Neural progenitor cell (in vitro differentiated cells): ENCODE measurements around the gene MR1. TPM values are rescaled to one million over a fixed set of nuclear protein-coding genes. Genes with fewer than 3 reads are reported as not detected.
"Not testable (repeated sequence)": the region's sequence is repeated elsewhere in the genome, so short reads cannot be mapped to it uniquely, and the experiment has no call there.

Experiments
- DNase-seq: peaks from one replicate; pipeline ENCODE4 v3.0.0-alpha.2; 2016; ENCODE audit warnings: low spot score
- H2AFZ ChIP-seq: fragments of 200-600 bp; sonication (generic); replicated peaks from 2 replicates; pipeline ENCODE4 v1.6.1; 2016; ENCODE audit warnings: antibody characterized with exemption
- H3F3A ChIP-seq: fragments of 200-600 bp; sonication (generic); 2 replicates; pipeline ENCODE4 v1.6.1; 2016; ENCODE audit warnings: antibody characterized with exemption, low read depth
- H3K27ac ChIP-seq: fragments of 200-600 bp; sonication (generic); 2 replicates; pipeline ENCODE4 v1.5.1; 2016; ENCODE audit warnings: mild to moderate bottlenecking
- H3K27me3 ChIP-seq: fragments of 200-600 bp; sonication (generic); 2 replicates; pipeline ENCODE4 v1.6.1; 2016; ENCODE audit warnings: mild to moderate bottlenecking, moderate library complexity
- H3K36me3 ChIP-seq: fragments of 200-600 bp; sonication (generic); 2 replicates; pipeline ENCODE4 v1.5.1; 2016
- H3K4me1 ChIP-seq: fragments of 200-600 bp; sonication (generic); 2 replicates; pipeline ENCODE4 v1.6.1; 2016; ENCODE audit warnings: mixed run types
- H3K4me2 ChIP-seq: fragments of 200-600 bp; sonication (generic); 2 replicates; pipeline ENCODE4 v1.6.1; 2016
- H3K4me3 ChIP-seq: fragments of 200-600 bp; sonication (generic); 2 replicates; pipeline ENCODE4 v1.5.1; 2016
- H3K79me2 ChIP-seq: fragments of 200-600 bp; sonication (generic); 2 replicates; pipeline ENCODE4 v1.6.1; 2016; ENCODE audit warnings: low read depth
- H3K9ac ChIP-seq: fragments of 200-600 bp; sonication (generic); 2 replicates; pipeline ENCODE4 v1.6.1; 2016
- H3K9me3 ChIP-seq: fragments of 200-600 bp; sonication (generic); 2 replicates; pipeline ENCODE4 v1.5.1; 2016; ENCODE audit warnings: low read depth
- H4K20me1 ChIP-seq: fragments of 200-600 bp; sonication (generic); 2 replicates; pipeline ENCODE4 v1.6.1; 2016; ENCODE audit warnings: low read depth
- H3K27ac Mint-ChIP-seq: 3 replicates; pipeline ENCODE4 v1.8.0; 2021; ENCODE audit warnings: mixed read lengths
- H3K27me3 Mint-ChIP-seq: 2 replicates; pipeline ENCODE4 v1.8.0; 2022; ENCODE audit warnings: low read depth, mild to moderate bottlenecking, inconsistent platforms, moderate library complexity, mixed read lengths; ENCODE audit not compliant: insufficient read depth
- H3K36me3 Mint-ChIP-seq: 3 replicates; pipeline ENCODE4 v1.8.0; 2021; ENCODE audit warnings: mixed read lengths
- H3K4me1 Mint-ChIP-seq: 3 replicates; pipeline ENCODE4 v1.8.0; 2021; ENCODE audit warnings: mixed read lengths
- H3K4me3 Mint-ChIP-seq: 3 replicates; pipeline ENCODE4 v1.8.0; 2021; ENCODE audit warnings: mild to moderate bottlenecking, moderate library complexity, mixed read lengths
- H3K9me3 Mint-ChIP-seq: 3 replicates; pipeline ENCODE4 v1.8.0; 2020; ENCODE audit warnings: mixed read lengths
- CTCF ChIP-seq: fragments of 200-600 bp; sonication (generic); IDR thresholded peaks from 2 replicates; pipeline ENCODE4 v1.5.1; 2017; ENCODE audit warnings: antibody characterized with exemption, mild to moderate bottlenecking
- EZH2 ChIP-seq: fragments of 200-600 bp; sonication (generic); IDR thresholded peaks from 2 replicates; pipeline ENCODE4 v1.6.1; 2017; ENCODE audit warnings: antibody characterized with exemption, mild to moderate bottlenecking, moderate library complexity
- EZH2phosphoT487 ChIP-seq: fragments of 200-600 bp; sonication (generic); IDR thresholded peaks from 2 replicates; pipeline ENCODE4 v1.6.1; 2017; ENCODE audit warnings: antibody characterized with exemption
- total RNA-seq: library from RNA; depleted of rRNA; stranded (reverse); fragments of >200 nt; gene quantifications from 2 replicates; pipeline ENCODE4 v1.2.3, GENCODE V29; 2015; ENCODE audit warnings: low replicate concordance

MR1 gene
- total RNA-seq, 1 donor from 2014 or later, result not detected

GRCh38 chr1:181033128-181033798, 520 bp upstream of the MR1 start:
- Mint-ChIP-seq H3K27me3 (peaks cover 3% of the 10 kb centered on the region), H3K36me3 (no peaks in the 10 kb centered on the region), H3K4me3 (no peak overlapping the region), H3K4me1 (peaks cover under 1% of the 10 kb centered on the region), H3K27ac (no peak overlapping the region), H3K9me3 (no peaks in the 10 kb centered on the region)
- H3K9ac ChIP-seq, result no peak overlapping the region
- no peaks in the 10 kb centered on the region for H3K36me3 ChIP-seq
- no peaks in the 10 kb centered on the region for H3K27me3 ChIP-seq
- peak overlapping the region; percentile 23 for H2AFZ ChIP-seq
- no peaks in the 10 kb centered on the region for H3K9me3 ChIP-seq
- H3K4me3 ChIP-seq, result no peak overlapping the region
- H3F3A ChIP-seq, result no peaks in the 10 kb centered on the region
- H3K4me1 ChIP-seq, result no peaks in the 10 kb centered on the region
- DNase-seq, result no peak
- H3K79me2 ChIP-seq, result no peaks in the 10 kb centered on the region
- no peak for TF ChIP-seq EZH2phosphoT487
- no peak for TF ChIP-seq EZH2
- TF ChIP-seq CTCF, result no peak
- no peaks in the 10 kb centered on the region for H4K20me1 ChIP-seq
- no peak overlapping the region for H3K4me2 ChIP-seq
- no peak overlapping the region for H3K27ac ChIP-seq

- H3K36me3 ChIP-seq, H3K4me2 ChIP-seq, H3K9me3 Mint-ChIP-seq, H3K9ac ChIP-seq, H4K20me1 ChIP-seq, DNase-seq, H3K4me1 ChIP-seq, H3K4me3 Mint-ChIP-seq, H2AFZ ChIP-seq, H3K4me1 Mint-ChIP-seq, H3K27ac ChIP-seq, H3K27ac Mint-ChIP-seq, H3K4me3 ChIP-seq, H3K27me3 Mint-ChIP-seq, H3K27me3 ChIP-seq, H3K36me3 Mint-ChIP-seq, H3K9me3 ChIP-seq, H3F3A ChIP-seq, H3K79me2 ChIP-seq: not testable (repeated sequence)
Measured at GRCh38 chr1:181035210-181035609, 1.4 kb downstream of the MR1 start.

DNA sequence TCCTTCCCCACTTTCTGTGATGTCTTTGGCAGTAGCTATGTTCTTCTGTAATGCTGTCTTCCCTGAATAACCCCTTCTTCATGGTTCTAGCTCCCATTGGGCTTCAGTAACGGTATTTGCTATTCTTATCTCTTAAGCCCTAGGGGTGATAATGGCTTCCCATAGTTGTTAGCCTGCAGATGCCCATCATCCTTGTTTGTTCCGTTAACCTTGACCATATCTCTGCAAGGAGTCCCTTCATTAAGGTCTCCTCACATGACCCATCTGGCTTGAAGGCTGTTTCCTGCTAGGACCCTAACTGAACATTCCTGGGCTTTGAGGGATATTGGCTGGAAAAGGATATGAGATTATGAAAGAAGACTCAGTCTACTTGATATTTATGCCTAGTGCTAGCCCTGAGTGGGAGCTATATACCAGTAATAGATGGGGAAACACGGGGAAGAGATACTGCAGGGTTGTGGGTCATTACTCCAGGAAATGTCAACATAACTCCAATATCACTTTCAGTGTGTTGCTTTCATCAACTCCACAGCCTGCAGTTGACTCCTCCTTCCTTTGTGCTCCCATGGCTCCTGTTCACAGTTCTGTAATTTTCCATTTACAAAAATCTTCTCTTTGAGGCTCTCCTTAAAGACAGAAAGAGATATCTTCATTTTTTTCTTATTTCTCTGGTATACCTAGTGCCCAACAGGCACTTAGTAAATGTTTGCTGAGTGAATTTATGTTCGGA, 2.5 kb downstream of the MR1 start:
- Histone ChIP-seq H3K27me3 (no peaks in the 10 kb centered on the region), H3K36me3 (no peaks in the 10 kb centered on the region), H3K4me3 (no peak overlapping the region), H3K79me2 (no peaks in the 10 kb centered on the region), H3K9me3 (no peaks in the 10 kb centered on the region), H4K20me1 (no peaks in the 10 kb centered on the region), H3K27ac (no peak overlapping the region), H3F3A (no peaks in the 10 kb centered on the region), H3K9ac (no peak overlapping the region), H2AFZ (no peak overlapping the region), H3K4me2 (no peak overlapping the region), H3K4me1 (no peaks in the 10 kb centered on the region)
- Mint-ChIP-seq H3K4me1 (peaks cover 2% of the 10 kb centered on the region), H3K27ac (no peak overlapping the region), H3K4me3 (no peak overlapping the region), H3K27me3 (peaks cover 6% of the 10 kb centered on the region), H3K36me3 (no peaks in the 10 kb centered on the region), H3K9me3 (no peaks in the 10 kb centered on the region)
- TF ChIP-seq EZH2 (no peak), EZH2phosphoT487 (no peak), CTCF (no peak)
- DNase-seq, result no peak

- Mint-ChIP-seq H3K4me3 (no peak overlapping the region), H3K36me3 (no peaks in the 10 kb centered on the region), H3K9me3 (no peaks in the 10 kb centered on the region), H3K27ac (no peak overlapping the region), H3K27me3 (peaks cover 6% of the 10 kb centered on the region), H3K4me1 (peaks cover 4% of the 10 kb centered on the region)
- no peaks in the 10 kb centered on the region for H3K9me3 ChIP-seq
- H3K79me2 ChIP-seq, result no peaks in the 10 kb centered on the region
- H3K4me2 ChIP-seq, result no peak overlapping the region
- no peaks in the 10 kb centered on the region for H4K20me1 ChIP-seq
- no peak for DNase-seq
- H3K27ac ChIP-seq, result no peak overlapping the region
- H3K4me3 ChIP-seq, result no peak overlapping the region
- no peaks in the 10 kb centered on the region for H3K4me1 ChIP-seq
- TF ChIP-seq EZH2phosphoT487, result no peak
- H3F3A ChIP-seq, result no peaks in the 10 kb centered on the region
- H3K9ac ChIP-seq, result no peak overlapping the region
- no peaks in the 10 kb centered on the region for H3K36me3 ChIP-seq
- H2AFZ ChIP-seq, result no peak overlapping the region
- no peaks in the 10 kb centered on the region for H3K27me3 ChIP-seq
Measured at GRCh38 chr1:181037386-181037785, 3.6 kb downstream of the MR1 start.
